ENCODE measurements around the gene ERICH2.

- TF ChIP-seq CTCF (IDR thresholded peaks at IDR 0.05) (no peak), POLR2A (IDR thresholded peaks at IDR 0.05) (no peak), EP300 (IDR thresholded peaks at IDR 0.05) (no peak)
These were observed 58.3 kb downstream of the ERICH2 start for GRCh38 chr2:170828533-170828916.
